Left lung (tissue), 10 donors: ENCODE measurements around the gene RASAL2. TPM values are rescaled to one million over a fixed set of nuclear protein-coding genes. Genes with fewer than 3 reads are reported as not detected.

Source experiments
- ATAC-seq: fragments of 200-7000 bp; cut with Tn5 transposase; one replicate; pipeline ENCODE4 v1.9.1; 2020; ENCODE audit warnings: moderate library complexity
- DNase-seq, 4 donors: peaks; one replicate each; pipeline ENCODE4 v3.0.0-alpha.2; 2013 to 2020
- H3K27ac ChIP-seq, 2 donors: fragments of 200-600 bp; sonication (generic) in 1 of 2; one replicate each; pipeline versions ENCODE4 v1.5.0 to v1.8.0; 2020 to 2021
- H3K27me3 ChIP-seq, 2 donors: fragments of 200-600 bp; sonication (generic) in 1 of 2; one replicate each; pipeline versions ENCODE4 v1.5.0 to v1.8.0; 2020 to 2021
- H3K36me3 ChIP-seq, 2 donors: fragments of 200-600 bp; sonication (generic) in 1 of 2; one replicate each; pipeline versions ENCODE4 v1.5.0 to v1.8.0; 2020 to 2021
- H3K4me1 ChIP-seq, 2 donors: fragments of 200-600 bp; one replicate each; pipeline ENCODE4 v1.8.0; 2021
- H3K4me3 ChIP-seq, 2 donors: fragments of 200-600 bp; sonication (generic) in 1 of 2; one replicate each; pipeline versions ENCODE4 v1.5.0 to v1.8.0; 2020 to 2021; ENCODE audit warnings: mild to moderate bottlenecking in 1 of 2
- H3K9me3 ChIP-seq, 2 donors: fragments of 200-600 bp; sonication (generic) in 1 of 2; one replicate each; pipeline versions ENCODE4 v1.5.0 to v1.8.0; 2020 to 2021
- CTCF ChIP-seq, 2 donors: fragments of 200-600 bp; sonication (generic) in 1 of 2; IDR thresholded peaks; one replicate each; pipeline versions ENCODE4 v1.5.0 to v1.8.0; 2021; ENCODE audit warnings: antibody characterized with exemption in 2 of 2
- intact Hi-C, 2 donors: fragments of 100-400 bp; cut with DNase I; formaldehyde crosslinking; loops; one replicate each; pipeline versions ENCODE4 v1.11.2 to v1.14.2; 2022
- polyA plus RNA-seq, 6 donors: library from polyadenylated mRNA; unstranded; fragments of 120-200 nt; gene quantifications; one replicate each; pipeline ENCODE4 v1.2.1, GENCODE V29; 2013; ENCODE audit not compliant: insufficient read length in 6 of 6
- total RNA-seq, 2 donors: library from RNA; stranded (reverse); fragmentation: NEBNext Ultra II Directional; extraction: Animal tissue kit (Norgen Biotek cat#: 25700); gene quantifications; one replicate each; pipeline ENCODE4 v1.2.1, GENCODE V29; 2021
- donor health status: DM: no; HTN: yes; CAD: no.
- donor health status: DM: no; HTN: no; CAD: no.

RASAL2 gene
- total and polyA plus RNA-seq, 8 donors = 26.4 to 35.6 (median 29.5) TPM

- ATAC-seq (no peak), DNase-seq (no peak)
- Histone ChIP-seq H3K9me3 (no peaks in the 10 kb centered on the region), H3K4me1 (no peaks in the 10 kb centered on the region), H3K36me3 (no peaks in the 10 kb centered on the region), H3K27ac (no peak overlapping the region), H3K27me3 (no peaks in the 10 kb centered on the region), H3K4me3 (no peak overlapping the region)
- TF ChIP-seq CTCF (IDR thresholded peaks at IDR 0.05) = no peak
- intact Hi-C loops = no loop called here
Observed at GRCh38 chr1:178230881-178231409, 137.0 kb downstream of the RASAL2 start.

GRCh38 chr1:178232108-178232507, 138.2 kb downstream of the RASAL2 start:
- TF ChIP-seq CTCF (IDR thresholded peaks at IDR 0.05) = no peak
- no peak overlapping the region for H3K4me3 ChIP-seq
- DNase-seq (no peak), ATAC-seq (no peak)
- no peak overlapping the region for H3K27ac ChIP-seq
- intact Hi-C loops = no loop called here
- H3K9me3 ChIP-seq = no peaks in the 10 kb centered on the region
- H3K4me1 ChIP-seq = no peaks in the 10 kb centered on the region
- no peaks in the 10 kb centered on the region for H3K36me3 ChIP-seq
- no peaks in the 10 kb centered on the region for H3K27me3 ChIP-seq

- DNase-seq (no peak), ATAC-seq (no peak)
- no peak overlapping the region for H3K27ac ChIP-seq
- H3K36me3 ChIP-seq = no peaks in the 10 kb centered on the region
- no peaks in the 10 kb centered on the region for H3K27me3 ChIP-seq
- no peaks in the 10 kb centered on the region for H3K4me1 ChIP-seq
- no peak overlapping the region for H3K4me3 ChIP-seq
- TF ChIP-seq CTCF (IDR thresholded peaks at IDR 0.05) = no peak
- H3K9me3 ChIP-seq = no peaks in the 10 kb centered on the region
- intact Hi-C loops = no loop called here
Observed at GRCh38 chr1:178232949-178233348, 139.0 kb downstream of the RASAL2 start.

GRCh38 chr1:178237121-178237520, 143.2 kb downstream of the RASAL2 start:
- Histone ChIP-seq H3K4me3 (no peak overlapping the region), H3K27me3 (no peaks in the 10 kb centered on the region), H3K9me3 (no peaks in the 10 kb centered on the region), H3K36me3 (no peaks in the 10 kb centered on the region), H3K4me1 (peaks cover 10 to 15% of the 10 kb centered on the region in 2 donors), H3K27ac (no peak overlapping the region)
- ATAC-seq = no peak
- intact Hi-C loops = no loop called here
- no peak for DNase-seq
- no peak for TF ChIP-seq CTCF (IDR thresholded peaks at IDR 0.05)

- H3K27me3 ChIP-seq = no peaks in the 10 kb centered on the region
- intact Hi-C loops = no loop called here
- no peaks in the 10 kb centered on the region for H3K36me3 ChIP-seq
- ATAC-seq = peak; percentile 87
- no peaks in the 10 kb centered on the region for H3K9me3 ChIP-seq
- H3K27ac ChIP-seq = peak overlapping the region; percentile 33 to 60
- no peak for TF ChIP-seq CTCF (IDR thresholded peaks at IDR 0.05)
- H3K4me3 ChIP-seq = no peak overlapping the region
- H3K4me1 ChIP-seq = peaks cover 10 to 15% of the 10 kb centered on the region in 2 donors
- no peak for DNase-seq
Observed at GRCh38 chr1:178238722-178239510, 145.0 kb downstream of the RASAL2 start.
